Measurements from ENCODE around the gene HOMER2.

Gene HOMER2

GRCh38 chr15:82849556-82850512, 102.7 kb downstream of the HOMER2 start:
- TF ChIP-seq ZNF8 (CRISPR knock-in tag; IDR thresholded peaks at IDR 0.05) (no peak), CSRNP3 (CRISPR knock-in tag; IDR thresholded peaks at IDR 0.05) (no peak), TCF4 (CRISPR knock-in tag; IDR thresholded peaks at IDR 0.05; ENCODE audit: borderline replicate concordance) (no peak), POU6F1 (CRISPR knock-in tag; IDR thresholded peaks at IDR 0.05; ENCODE audit: borderline replicate concordance, low read depth) (no peak), TSHZ2 (CRISPR knock-in tag; IDR thresholded peaks at IDR 0.05) (0 out of 2 replicates have a peak, but pooled peaks have one; percentile 14), ZNF70 (CRISPR knock-in tag; IDR thresholded peaks at IDR 0.05) (no peak), RARB (CRISPR knock-in tag; IDR thresholded peaks at IDR 0.05) (no peak)
- peak; percentile 70 for ATAC-seq

GRCh38 chr15:82848241-82848993, 104.1 kb downstream of the HOMER2 start:
- no peak for TF ChIP-seq ESRRG (CRISPR knock-in tag; IDR thresholded peaks at IDR 0.05)
- no peak for TF ChIP-seq ZC3H10 (CRISPR knock-in tag; IDR thresholded peaks at IDR 0.05)
- no peak for TF ChIP-seq CSDC2 (CRISPR knock-in tag; IDR thresholded peaks at IDR 0.05)
- TF ChIP-seq CSRNP3 (CRISPR knock-in tag; IDR thresholded peaks at IDR 0.05) = no peak
- TF ChIP-seq SNAI2 (CRISPR knock-in tag; IDR thresholded peaks at IDR 0.05) = no peak
- ATAC-seq = no peak

GRCh38 chr15:82847703-82848102, 104.8 kb downstream of the HOMER2 start:
- TF ChIP-seq CSRNP3 (CRISPR knock-in tag; IDR thresholded peaks at IDR 0.05) (no peak), ISL1 (CRISPR knock-in tag; IDR thresholded peaks at IDR 0.05) (no peak), CREB5 (CRISPR knock-in tag; IDR thresholded peaks at IDR 0.05; ENCODE audit: low read depth) (no peak), RARB (CRISPR knock-in tag; IDR thresholded peaks at IDR 0.05) (no peak), CSDC2 (CRISPR knock-in tag; IDR thresholded peaks at IDR 0.05) (no peak), OSR1 (CRISPR knock-in tag; IDR thresholded peaks at IDR 0.05) (no peak), BACH2 (CRISPR knock-in tag; IDR thresholded peaks at IDR 0.05; ENCODE audit: borderline replicate concordance) (no peak)
- peak; percentile 32; the same call in 2 of the 3 replicates for ATAC-seq

Data from SK-N-SH treated with all-trans-retinoic acid at 6 μM for 48 hours (cell line).